ENCODE data around the gene ATAD3B. TPM values are rescaled to one million over a fixed set of nuclear protein-coding genes. Genes with fewer than 3 reads are reported as not detected.

The ATAD3B gene
- total and polyA plus RNA-seq, 2 of the 13 experiments (the other 11 are each of a cell fraction or from before 2014, with no cell fraction given), result 9.6 to 31.1 TPM

- 0 out of 2 replicates have a peak, but pooled peaks have one; percentile 44 for TF ChIP-seq ZNF710 (CRISPR knock-in tag; IDR thresholded peaks at IDR 0.05; ENCODE audit: borderline replicate concordance)
- no peak for TF ChIP-seq ZSCAN31 (CRISPR knock-in tag; IDR thresholded peaks at IDR 0.05; ENCODE audit: low read depth)
- no peak for TF ChIP-seq ZFP37 (CRISPR knock-in tag; IDR thresholded peaks at IDR 0.05; ENCODE audit: borderline replicate concordance)
- TF ChIP-seq NR2F1 (CRISPR knock-in tag; IDR thresholded peaks at IDR 0.05), result no peak
- no peak for TF ChIP-seq ZNF33B (CRISPR knock-in tag; IDR thresholded peaks at IDR 0.05)
- no peak for TF ChIP-seq ZBTB37 (CRISPR knock-in tag; IDR thresholded peaks at IDR 0.05)
- no peak for TF ChIP-seq PCBP2 (optimal IDR thresholded peaks at IDR 0.05; ENCODE audit: low read depth, low read length, poor library complexity, severe bottlenecking)
- 0 out of 2 replicates have a peak, but pooled peaks have one; percentile 38 for TF ChIP-seq HNRNPL (IDR thresholded peaks at IDR 0.05; ENCODE audit: low read depth, low read length)
- TF ChIP-seq PHF8 (CRISPR knock-in tag; IDR thresholded peaks at IDR 0.05), result peak; percentile 31; the same call in 1 of the 2 replicates
- TF ChIP-seq POLR2G (IDR thresholded peaks at IDR 0.05; ENCODE audit: low read depth, low read length), result peak; percentile 14; the same call in 1 of the 2 replicates
- no peak for TF ChIP-seq ZNF367 (CRISPR knock-in tag; IDR thresholded peaks at IDR 0.05; ENCODE audit: borderline replicate concordance)
- TF ChIP-seq HOXA9 (CRISPR knock-in tag; IDR thresholded peaks at IDR 0.05; ENCODE audit: borderline replicate concordance), result no peak
- TF ChIP-seq, protein P1, sequence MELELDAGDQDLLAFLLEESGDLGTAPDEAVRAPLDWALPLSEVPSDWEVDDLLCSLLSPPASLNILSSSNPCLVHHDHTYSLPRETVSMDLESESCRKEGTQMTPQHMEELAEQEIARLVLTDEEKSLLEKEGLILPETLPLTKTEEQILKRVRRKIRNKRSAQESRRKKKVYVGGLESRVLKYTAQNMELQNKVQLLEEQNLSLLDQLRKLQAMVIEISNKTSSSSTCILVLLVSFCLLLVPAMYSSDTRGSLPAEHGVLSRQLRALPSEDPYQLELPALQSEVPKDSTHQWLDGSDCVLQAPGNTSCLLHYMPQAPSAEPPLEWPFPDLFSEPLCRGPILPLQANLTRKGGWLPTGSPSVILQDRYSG (CRISPR knock-in tag; IDR thresholded peaks at IDR 0.05), result no peak
- TF ChIP-seq CCDC6 (CRISPR knock-in tag; IDR thresholded peaks at IDR 0.05), result peak; percentile 62; the same call in 1 of the 2 replicates
- no peak for TF ChIP-seq ZSCAN21 (CRISPR knock-in tag; IDR thresholded peaks at IDR 0.05; ENCODE audit: borderline replicate concordance)
- no peak for TF ChIP-seq RBAK (CRISPR knock-in tag; IDR thresholded peaks at IDR 0.05)
- TF ChIP-seq PCBP1 (IDR thresholded peaks at IDR 0.05; ENCODE audit: borderline replicate concordance, low read depth, low read length), result 0 out of 2 replicates have a peak, but pooled peaks have one; percentile 41
- TF ChIP-seq RAD51 (IDR thresholded peaks at IDR 0.05; ENCODE audit: borderline replicate concordance), result no peak
- TF ChIP-seq, protein P2, sequence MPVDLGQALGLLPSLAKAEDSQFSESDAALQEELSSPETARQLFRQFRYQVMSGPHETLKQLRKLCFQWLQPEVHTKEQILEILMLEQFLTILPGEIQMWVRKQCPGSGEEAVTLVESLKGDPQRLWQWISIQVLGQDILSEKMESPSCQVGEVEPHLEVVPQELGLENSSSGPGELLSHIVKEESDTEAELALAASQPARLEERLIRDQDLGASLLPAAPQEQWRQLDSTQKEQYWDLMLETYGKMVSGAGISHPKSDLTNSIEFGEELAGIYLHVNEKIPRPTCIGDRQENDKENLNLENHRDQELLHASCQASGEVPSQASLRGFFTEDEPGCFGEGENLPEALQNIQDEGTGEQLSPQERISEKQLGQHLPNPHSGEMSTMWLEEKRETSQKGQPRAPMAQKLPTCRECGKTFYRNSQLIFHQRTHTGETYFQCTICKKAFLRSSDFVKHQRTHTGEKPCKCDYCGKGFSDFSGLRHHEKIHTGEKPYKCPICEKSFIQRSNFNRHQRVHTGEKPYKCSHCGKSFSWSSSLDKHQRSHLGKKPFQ (CRISPR knock-in tag; IDR thresholded peaks at IDR 0.05; ENCODE audit: insufficient replicate concordance), result peak; percentile 61
- no peak for TF ChIP-seq STAT6 (CRISPR knock-in tag; IDR thresholded peaks at IDR 0.05; ENCODE audit: borderline replicate concordance)
Observed at GRCh38 chr1:1434131-1434823, 37.3 kb upstream of the ATAD3B start (continued).
